ENCODE results near the gene TUBGCP6.
A peak's percentile ranks its signal among the peaks of the same experiment; 100 is the strongest.

Gene TUBGCP6

GRCh38 chr22:50185375-50186087 is 59.3 kb downstream of the TUBGCP6 start, which contains the start of gene TRABD:
Gene TRABD (plus strand): TSS chr22:50185913. CDS start chr22:50193061, 7,148 bp downstream.
- TF ChIP-seq MAX (IDR thresholded peaks at IDR 0.05; ENCODE audit: low read depth, low read length) (no peak), MYC (IDR thresholded peaks at IDR 0.05; ENCODE audit: low read depth, low read length) (no peak; the same call in 1 of the 2 replicates), POLR2A (IDR thresholded peaks at IDR 0.05; ENCODE audit: extremely low read depth, insufficient read length) (no peak), CTCF (IDR thresholded peaks at IDR 0.05; ENCODE audit: low read depth, low read length) (no peak)
- peak within 1 kb of the TSS; percentile 64 for H3K4me3 ChIP-seq (ENCODE audit: low read depth, low read length)
- peak; percentile 90 for DNase-seq (ENCODE audit: low read depth)

GRCh38 chr22:50184902-50185374 is 59.9 kb downstream of the TUBGCP6 start:
- no peak for TF ChIP-seq MAX (IDR thresholded peaks at IDR 0.05; ENCODE audit: low read depth, low read length)
- TF ChIP-seq CTCF (IDR thresholded peaks at IDR 0.05; ENCODE audit: low read depth, low read length) = no peak
- TF ChIP-seq MYC (IDR thresholded peaks at IDR 0.05; ENCODE audit: low read depth, low read length) = no peak
- TF ChIP-seq POLR2A (IDR thresholded peaks at IDR 0.05; ENCODE audit: extremely low read depth, insufficient read length) = no peak
- peak overlapping the region; percentile 23 for H3K4me3 ChIP-seq (ENCODE audit: low read depth, low read length)
- DNase-seq (ENCODE audit: low read depth) = no peak

- no peak for TF ChIP-seq POLR2A (IDR thresholded peaks at IDR 0.05; ENCODE audit: extremely low read depth, insufficient read length)
- no peak for TF ChIP-seq MAX (IDR thresholded peaks at IDR 0.05; ENCODE audit: low read depth, low read length)
- TF ChIP-seq CTCF (IDR thresholded peaks at IDR 0.05; ENCODE audit: low read depth, low read length) = no peak
- TF ChIP-seq MYC (IDR thresholded peaks at IDR 0.05; ENCODE audit: low read depth, low read length) = no peak
- H3K4me3 ChIP-seq (ENCODE audit: low read depth, low read length) = no peak overlapping the region
Observed at GRCh38 chr22:50184004-50184901, 60.6 kb downstream of the TUBGCP6 start.

GRCh38 chr22:50183141-50183971 is 61.5 kb downstream of the TUBGCP6 start:
- no peak for DNase-seq (ENCODE audit: low read depth)
- TF ChIP-seq CTCF (IDR thresholded peaks at IDR 0.05; ENCODE audit: low read depth, low read length) = no peak
- no peak for TF ChIP-seq MAX (IDR thresholded peaks at IDR 0.05; ENCODE audit: low read depth, low read length)
- TF ChIP-seq POLR2A (IDR thresholded peaks at IDR 0.05; ENCODE audit: extremely low read depth, insufficient read length) = no peak
- no peak for TF ChIP-seq MYC (IDR thresholded peaks at IDR 0.05; ENCODE audit: low read depth, low read length)
- H3K4me3 ChIP-seq (ENCODE audit: low read depth, low read length) = no peak overlapping the region

More at GRCh38 chr22:50184004-50184901, 60.6 kb downstream of the TUBGCP6 start:
- DNase-seq (ENCODE audit: low read depth) = no peak
